Suprapubic skin (tissue), 4 donors: Measurements from ENCODE around the gene ITPKA.

Experiments
- CTCF ChIP-seq, 2 donors: fragments of 200-600 bp in 1 of 2; fragments of 450-650 bp in 1 of 2; sonication (generic) in 1 of 2; IDR thresholded peaks; one replicate each; pipeline ENCODE4 v1.5.1; 2016 to 2019; ENCODE audit warnings: antibody characterized with exemption in 2 of 2, mild to moderate bottlenecking in 1 of 2, moderate library complexity in 1 of 2
- POLR2A ChIP-seq, 2 donors: fragments of 450-650 bp; IDR thresholded peaks; one replicate each; pipeline ENCODE4 v1.6.1; 2017; ENCODE audit warnings: antibody characterized with exemption in 2 of 2, mild to moderate bottlenecking in 2 of 2, moderate library complexity in 2 of 2
- POLR2AphosphoS5 ChIP-seq, 3 donors: sonication (generic); formaldehyde crosslinking; IDR thresholded peaks; one replicate each; pipeline ENCODE4 v1.6.1; 2017; ENCODE audit warnings: antibody characterized with exemption in 3 of 3

- TF ChIP-seq POLR2AphosphoS5 (IDR thresholded peaks at IDR 0.05) (no peak), CTCF (IDR thresholded peaks at IDR 0.05) (no peak), POLR2A (IDR thresholded peaks at IDR 0.05) (no peak)
Measured at GRCh38 chr15:41511899-41512369, 18.3 kb downstream of the ITPKA start.
